Thyroid gland (tissue), 4 donors: ENCODE data around the gene IDH3G. TPM values are rescaled to one million over a fixed set of nuclear protein-coding genes. Genes with fewer than 3 reads are reported as not detected.

ENCODE experiments used
- DNase-seq, 2 donors: peaks; one replicate each; pipeline ENCODE4 v3.0.0-alpha.2; 2019
- H3K27ac ChIP-seq, 3 donors: fragments of 200-600 bp; sonication (generic); 1 replicate in 2 of 3; 2 replicates in 1 of 3; pipeline ENCODE4 v1.5.1; 2016 to 2019; ENCODE audit warnings: mild to moderate bottlenecking in 1 of 3, moderate library complexity in 1 of 3
- H3K27me3 ChIP-seq: fragments of 200-600 bp; sonication (generic); one replicate; pipeline ENCODE4 v1.5.1; 2019
- H3K36me3 ChIP-seq, 2 donors: fragments of 200-600 bp; sonication (generic); one replicate each; pipeline ENCODE4 v1.5.1; 2016 to 2019
- H3K4me1 ChIP-seq, 2 donors: fragments of 200-600 bp; sonication (generic); one replicate each; pipeline ENCODE4 v1.5.1; 2017 to 2019
- H3K4me3 ChIP-seq, 3 donors: fragments of 200-600 bp; sonication (generic); replicated peaks in 1 of 3; 1 replicate in 2 of 3; 2 replicates in 1 of 3; pipeline ENCODE4 v1.5.1; 2016; ENCODE audit warnings: mild to moderate bottlenecking in 1 of 3
- H3K9me3 ChIP-seq: fragments of 200-600 bp; sonication (generic); one replicate; pipeline ENCODE4 v1.5.1; 2017
- CTCF ChIP-seq, 6 experiments: fragments of 200-600 bp in 3 of 6; fragments of 450-650 bp in 3 of 6; sonication (generic) in 3 of 6; IDR thresholded peaks; one replicate each; pipeline ENCODE4 v1.5.1; 2016 to 2019; ENCODE audit warnings: antibody characterized with exemption in 6 of 6, mild to moderate bottlenecking in 2 of 6, inconsistent platforms in 1 of 6, moderate library complexity in 1 of 6
- POLR2A ChIP-seq, 2 donors: fragments of 450-650 bp; IDR thresholded peaks; one replicate each; pipeline ENCODE4 v1.6.1; 2017; ENCODE audit warnings: antibody characterized with exemption in 2 of 2, mild to moderate bottlenecking in 2 of 2, moderate library complexity in 1 of 2
- WGBS, 2 donors: methylation state at CpG; one replicate each; pipeline ENCODE4 v1.1.5; 2017; 5-methylcytosine and 5-hydroxymethylcytosine counted together
- intact Hi-C: fragments of 100-400 bp; cut with DNase I; formaldehyde crosslinking; loops from one replicate; pipeline ENCODE4 v1.15.1; 2023
- total RNA-seq, 4 donors: library from RNA; depleted of rRNA; stranded (reverse); fragments of >200 nt; gene quantifications; one replicate each; pipeline ENCODE4 v1.2.3, GENCODE V29; 2016

IDH3G gene
- total RNA-seq, 4 donors from 2014 or later = 77.7 to 148 (median 115) TPM

- H3K4me1 ChIP-seq = no peaks in the 10 kb centered on the region
- no peak overlapping the region for H3K27ac ChIP-seq
- H3K4me3 ChIP-seq = no peak overlapping the region
- 43 to 49% methylated on average over 20 to 25 of the region's 25 CpGs for WGBS, 2 donors
- DNase-seq = no peak
- H3K36me3 ChIP-seq = no peaks in the 10 kb centered on the region
- no peaks in the 10 kb centered on the region for H3K9me3 ChIP-seq
- intact Hi-C loops = no loop called here
- TF ChIP-seq CTCF (IDR thresholded peaks at IDR 0.05) (no peak), POLR2A (IDR thresholded peaks at IDR 0.05) (no peak)
- no peaks in the 10 kb centered on the region for H3K27me3 ChIP-seq
Observed at GRCh38 chrX:153816831-153817690, 22.9 kb upstream of the IDH3G start.

- intact Hi-C loops = no loop called here
- 56 to 61% methylated on average over 9 to 19 of the region's 19 CpGs for WGBS, 2 donors
- no peaks in the 10 kb centered on the region for H3K9me3 ChIP-seq
- no peak for TF ChIP-seq CTCF (IDR thresholded peaks at IDR 0.05)
- no peak for TF ChIP-seq POLR2A (IDR thresholded peaks at IDR 0.05)
- no peaks in the 10 kb centered on the region for H3K27me3 ChIP-seq
- H3K27ac ChIP-seq = no peak overlapping the region
- no peak overlapping the region for H3K4me3 ChIP-seq
- H3K36me3 ChIP-seq = no peaks in the 10 kb centered on the region
- H3K4me1 ChIP-seq = no peaks in the 10 kb centered on the region
- no peak for DNase-seq
Observed at GRCh38 chrX:153814591-153815315, 20.6 kb upstream of the IDH3G start.

GRCh38 chrX:153813161-153813560 is 19.0 kb upstream of the IDH3G start:
- 93 to 98% methylated on average over 5 of the region's 5 CpGs for WGBS, 2 donors

GRCh38 chrX:153812220-153812619 is 18.0 kb upstream of the IDH3G start:
- Histone ChIP-seq H3K4me1 (no peaks in the 10 kb centered on the region), H3K9me3 (no peaks in the 10 kb centered on the region), H3K27ac (no peak overlapping the region), H3K4me3 (no peak overlapping the region), H3K27me3 (no peaks in the 10 kb centered on the region), H3K36me3 (no peaks in the 10 kb centered on the region)
- intact Hi-C loops = no loop called here
- TF ChIP-seq CTCF (IDR thresholded peaks at IDR 0.05) (no peak), POLR2A (IDR thresholded peaks at IDR 0.05) (no peak)
- 38% methylated on average over 10 of the region's 14 CpGs; no CpG with 5 or more reads in 1 of the 2 donors for WGBS, 2 donors
- no peak for DNase-seq

More at GRCh38 chrX:153813161-153813560, 19.0 kb upstream of the IDH3G start:
- Histone ChIP-seq H3K4me3 (no peak overlapping the region), H3K36me3 (no peaks in the 10 kb centered on the region), H3K4me1 (no peaks in the 10 kb centered on the region), H3K27ac (no peak overlapping the region), H3K9me3 (no peaks in the 10 kb centered on the region), H3K27me3 (no peaks in the 10 kb centered on the region)
- no peak for DNase-seq
- TF ChIP-seq CTCF (IDR thresholded peaks at IDR 0.05) (no peak), POLR2A (IDR thresholded peaks at IDR 0.05) (no peak)
- intact Hi-C loops = no loop called here

- TF ChIP-seq CTCF (IDR thresholded peaks at IDR 0.05) = no peak
- TF ChIP-seq POLR2A (IDR thresholded peaks at IDR 0.05) = no peak
- no peak overlapping the region for H3K4me3 ChIP-seq
- H3K4me1 ChIP-seq = no peaks in the 10 kb centered on the region
- H3K9me3 ChIP-seq = no peaks in the 10 kb centered on the region
- WGBS, 2 donors = 80 to 85% methylated on average over 2 to 6 of the region's 19 CpGs
- no peak for DNase-seq
- no peaks in the 10 kb centered on the region for H3K27me3 ChIP-seq
- no peak overlapping the region for H3K27ac ChIP-seq
- intact Hi-C loops = no loop called here
- H3K36me3 ChIP-seq = no peaks in the 10 kb centered on the region
Observed at GRCh38 chrX:153807976-153808375, 13.8 kb upstream of the IDH3G start.
